HEK293 (cell line): ENCODE results near the gene HNRNPM.

Source experiments
- GLIS2 ChIP-seq: fragments of 450-650 bp; formaldehyde crosslinking; IDR thresholded peaks from 2 replicates; pipeline ENCODE4 v1.5.1; 2016; ENCODE audit warnings: missing biosample characterization, missing genetic modification characterization
- KLF7 ChIP-seq: fragments of 450-650 bp; formaldehyde crosslinking; IDR thresholded peaks from 2 replicates; pipeline ENCODE4 v1.5.1; 2016; ENCODE audit warnings: missing biosample characterization, missing genetic modification characterization, borderline replicate concordance
- PRDM1 ChIP-seq: fragments of 450-650 bp; formaldehyde crosslinking; IDR thresholded peaks from 2 replicates; pipeline ENCODE4; 2016; ENCODE audit warnings: missing biosample characterization, missing genetic modification characterization
- PRDM10 ChIP-seq: fragments of 450-650 bp; formaldehyde crosslinking; IDR thresholded peaks from 2 replicates; pipeline ENCODE4 v1.5.1; 2016; ENCODE audit warnings: missing biosample characterization, missing genetic modification characterization
- PRDM6 ChIP-seq: fragments of 450-650 bp; formaldehyde crosslinking; IDR thresholded peaks from 2 replicates; pipeline ENCODE4 v1.5.1; 2017; ENCODE audit warnings: missing biosample characterization, missing genetic modification characterization
- WT1 ChIP-seq: fragments of 450-650 bp; formaldehyde crosslinking; IDR thresholded peaks from 2 replicates; pipeline ENCODE4 v1.5.1; 2016; ENCODE audit warnings: missing biosample characterization, missing genetic modification characterization
- ZBTB10 ChIP-seq: fragments of 450-650 bp; formaldehyde crosslinking; IDR thresholded peaks from 2 replicates; pipeline ENCODE4 v1.5.1; 2016; ENCODE audit warnings: missing biosample characterization, missing genetic modification characterization
- ZBTB17 ChIP-seq: fragments of 450-650 bp; formaldehyde crosslinking; IDR thresholded peaks from 2 replicates; pipeline ENCODE4 v1.5.1; 2016; ENCODE audit warnings: missing biosample characterization, missing genetic modification characterization
- ZFP69B ChIP-seq: fragments of 450-650 bp; formaldehyde crosslinking; IDR thresholded peaks from 2 replicates; pipeline ENCODE4 v1.5.1; 2016; ENCODE audit warnings: missing biosample characterization, missing genetic modification characterization
- ZIC2 ChIP-seq: fragments of 450-650 bp; formaldehyde crosslinking; IDR thresholded peaks from 2 replicates; pipeline ENCODE4 v1.5.1; 2016; ENCODE audit warnings: missing biosample characterization, missing genetic modification characterization
- ZNF16 ChIP-seq: fragments of 450-650 bp; formaldehyde crosslinking; IDR thresholded peaks from 2 replicates; pipeline ENCODE4 v1.5.1; 2016; ENCODE audit warnings: low read depth, missing biosample characterization, missing genetic modification characterization
- ZNF324 ChIP-seq: fragments of 450-650 bp; formaldehyde crosslinking; IDR thresholded peaks from 2 replicates; pipeline ENCODE4 v1.5.1; 2016; ENCODE audit warnings: missing biosample characterization, missing genetic modification characterization
- ZNF488 ChIP-seq: fragments of 450-650 bp; formaldehyde crosslinking; IDR thresholded peaks from 2 replicates; pipeline ENCODE4 v1.5.1; 2016; ENCODE audit warnings: missing biosample characterization, missing genetic modification characterization
- ZNF585B ChIP-seq: fragments of 450-650 bp; formaldehyde crosslinking; IDR thresholded peaks from 2 replicates; pipeline ENCODE4 v1.5.1; 2016; ENCODE audit warnings: missing biosample characterization, missing genetic modification characterization
- ZNF600 ChIP-seq: fragments of 450-650 bp; formaldehyde crosslinking; IDR thresholded peaks from 2 replicates; pipeline ENCODE4 v1.5.1; 2016; ENCODE audit warnings: missing biosample characterization, missing genetic modification characterization
- ZNF626 ChIP-seq: fragments of 450-650 bp; sonication (Bioruptor Pico); formaldehyde crosslinking; IDR thresholded peaks from 2 replicates; pipeline ENCODE4 v1.5.1; 2018; ENCODE audit warnings: missing biosample characterization, missing genetic modification characterization, inconsistent platforms
- ZNF692 ChIP-seq: fragments of 450-650 bp; formaldehyde crosslinking; IDR thresholded peaks from 2 replicates; pipeline ENCODE4 v1.5.1; 2016; ENCODE audit warnings: missing biosample characterization, missing genetic modification characterization
- ZSCAN18 ChIP-seq: fragments of 450-650 bp; formaldehyde crosslinking; IDR thresholded peaks from 2 replicates; pipeline ENCODE4 v1.5.1; 2016; ENCODE audit warnings: missing biosample characterization, missing genetic modification characterization
- TF ChIP-seq, protein P1 (sequence below): fragments of 450-650 bp; formaldehyde crosslinking; IDR thresholded peaks from 2 replicates; pipeline ENCODE4 v1.5.1; 2016; ENCODE audit warnings: missing biosample characterization, missing genetic modification characterization

The HNRNPM gene

DNA sequence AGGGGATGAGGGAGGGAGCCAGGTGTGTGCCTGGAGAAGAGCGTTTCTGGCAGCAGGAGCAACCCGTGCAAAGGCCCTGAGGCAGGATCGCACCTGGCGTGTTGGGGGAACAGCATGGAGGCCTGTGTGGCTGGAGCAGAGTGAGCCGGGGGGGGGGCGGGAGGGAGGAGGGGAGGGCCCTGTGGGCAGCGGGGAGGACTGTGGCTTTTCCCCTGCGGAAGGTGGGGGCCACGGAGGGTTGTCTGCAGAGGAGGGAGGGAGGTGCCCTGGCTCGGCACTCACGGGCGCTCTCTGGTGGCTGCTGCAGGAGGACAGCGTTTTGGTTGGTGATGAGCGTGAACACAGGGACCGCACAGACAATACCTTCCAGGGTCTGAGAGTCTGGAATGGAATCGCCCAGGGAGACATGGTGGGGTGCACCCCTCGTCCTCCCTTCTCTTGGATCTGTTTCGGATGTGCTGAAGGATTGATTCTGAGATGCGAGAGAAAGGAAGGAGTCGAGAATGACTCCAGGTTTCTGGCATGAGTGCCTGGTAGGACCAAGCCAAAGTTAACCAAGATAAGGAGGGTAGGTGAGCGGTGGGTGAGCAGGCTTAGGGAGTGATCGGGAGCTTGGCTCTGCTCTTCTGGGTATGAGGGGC lies 48.1 kb upstream of the HNRNPM start (continued):
- TF ChIP-seq ZBTB10 (tag by site-specific recombination): no peak
- TF ChIP-seq ZIC2 (tag by site-specific recombination): peak; percentile 25; the same call in 1 of the 2 replicates
- TF ChIP-seq ZNF626: no peak
- TF ChIP-seq KLF7: peak; percentile 19; the same call in 1 of the 2 replicates
- TF ChIP-seq, protein P1, sequence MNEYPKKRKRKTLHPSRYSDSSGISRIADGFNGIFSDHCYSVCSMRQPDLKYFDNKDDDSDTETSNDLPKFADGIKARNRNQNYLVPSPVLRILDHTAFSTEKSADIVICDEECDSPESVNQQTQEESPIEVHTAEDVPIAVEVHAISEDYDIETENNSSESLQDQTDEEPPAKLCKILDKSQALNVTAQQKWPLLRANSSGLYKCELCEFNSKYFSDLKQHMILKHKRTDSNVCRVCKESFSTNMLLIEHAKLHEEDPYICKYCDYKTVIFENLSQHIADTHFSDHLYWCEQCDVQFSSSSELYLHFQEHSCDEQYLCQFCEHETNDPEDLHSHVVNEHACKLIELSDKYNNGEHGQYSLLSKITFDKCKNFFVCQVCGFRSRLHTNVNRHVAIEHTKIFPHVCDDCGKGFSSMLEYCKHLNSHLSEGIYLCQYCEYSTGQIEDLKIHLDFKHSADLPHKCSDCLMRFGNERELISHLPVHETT: 0 out of 2 replicates have a peak, but pooled peaks have one; percentile 49
- 0 out of 2 replicates have a peak, but pooled peaks have one; percentile 47 for TF ChIP-seq ZFP69B
- peak; percentile 81 for TF ChIP-seq PRDM10 (tag by site-specific recombination)
- TF ChIP-seq ZBTB17 (tag by site-specific recombination): peak; percentile 43; the same call in 1 of the 2 replicates
- TF ChIP-seq ZNF16: peak; percentile 97
- 0 out of 2 replicates have a peak, but pooled peaks have one; percentile 33 for TF ChIP-seq ZNF600 (tag by site-specific recombination)
- TF ChIP-seq PRDM6 (tag by site-specific recombination): no peak
- TF ChIP-seq ZNF692 (tag by site-specific recombination): peak; percentile 42; the same call in 1 of the 2 replicates
- TF ChIP-seq ZNF585B: no peak
- 0 out of 2 replicates have a peak, but pooled peaks have one; percentile 18 for TF ChIP-seq GLIS2 (tag by site-specific recombination)
- TF ChIP-seq ZNF488: no peak
- no peak for TF ChIP-seq PRDM1 (tag by site-specific recombination)
- 0 out of 2 replicates have a peak, but pooled peaks have one; percentile 55 for TF ChIP-seq WT1 (tag by site-specific recombination)
- no peak for TF ChIP-seq ZSCAN18 (tag by site-specific recombination)
- TF ChIP-seq ZNF324 (tag by site-specific recombination): 0 out of 2 replicates have a peak, but pooled peaks have one; percentile 58
